Epithelial cell of proximal tubule (primary cell): ENCODE data around the gene EMD. TPM values are rescaled to one million over a fixed set of nuclear protein-coding genes. Genes with fewer than 3 reads are reported as not detected.

Source experiments
- DNase-seq: peaks from one replicate; pipeline ENCODE4 v3.0.0-alpha.2; 2011; ENCODE audit warnings: low read depth
- H3K4me3 ChIP-seq: 2 replicates; pipeline ENCODE4 v1.5.1; 2011; ENCODE audit warnings: low read depth, mild to moderate bottlenecking, low read length
- CTCF ChIP-seq: conservative IDR thresholded peaks from 2 replicates; pipeline ENCODE4 v1.5.1; 2012; ENCODE audit warnings: low read depth, mild to moderate bottlenecking, low read length
- total RNA-seq: library from RNA; depleted of rRNA; stranded (reverse); fragments of >200 nt; gene quantifications from 2 replicates; pipeline ENCODE4 v1.2.3, GENCODE V29; 2015

EMD gene
- total RNA-seq, 1 donor from 2014 or later, result 50.7 TPM

GRCh38 chrX:154363706-154364439 lies 15.2 kb upstream of the EMD start:
- no peak overlapping the region for H3K4me3 ChIP-seq
- TF ChIP-seq CTCF, result no peak

GRCh38 chrX:154365052-154365600 lies 14.0 kb upstream of the EMD start:
- DNase-seq, result no peak
- TF ChIP-seq CTCF, result no peak
- no peak overlapping the region for H3K4me3 ChIP-seq

More at GRCh38 chrX:154363706-154364439, 15.2 kb upstream of the EMD start:
- no peak for DNase-seq

- no peak for DNase-seq
- H3K4me3 ChIP-seq, result no peak overlapping the region
- no peak for TF ChIP-seq CTCF
Observed at GRCh38 chrX:154365997-154366665, 13.0 kb upstream of the EMD start.

- TF ChIP-seq CTCF, result no peak
- DNase-seq, result no peak
- H3K4me3 ChIP-seq, result no peak overlapping the region
Observed at GRCh38 chrX:154366666-154367055, 12.4 kb upstream of the EMD start.

- H3K4me3 ChIP-seq, result no peak overlapping the region
- no peak for DNase-seq
- no peak for TF ChIP-seq CTCF
Observed at GRCh38 chrX:154367474-154368308, 11.4 kb upstream of the EMD start.

- TF ChIP-seq CTCF, result no peak
- peak overlapping the region; percentile 76 for H3K4me3 ChIP-seq
- DNase-seq, result no peak
Observed at GRCh38 chrX:154368630-154369448, 10.3 kb upstream of the EMD start.
